GM23248 (cell line): Measurements from ENCODE around the gene RPP21. TPM values are rescaled to one million over a fixed set of nuclear protein-coding genes. Genes with fewer than 3 reads are reported as not detected.

Experiments
- DNase-seq: peaks from one replicate; pipeline ENCODE4 v3.0.0-alpha.2; 2015
- H2AFZ ChIP-seq: fragments of 200-600 bp; sonication (generic); 2 replicates; pipeline ENCODE4 v1.6.1; 2016; ENCODE audit warnings: antibody characterized with exemption
- H3F3A ChIP-seq: fragments of 200-600 bp; sonication (generic); 2 replicates; pipeline ENCODE4 v1.6.1; 2016; ENCODE audit warnings: mild to moderate bottlenecking, antibody characterized with exemption, mixed run types; ENCODE audit not compliant: insufficient read depth
- H3K27ac ChIP-seq: fragments of 200-600 bp; sonication (generic); 2 replicates; pipeline ENCODE4 v1.5.1; 2016; ENCODE audit warnings: mild to moderate bottlenecking
- H3K27me3 ChIP-seq: fragments of 200-600 bp; sonication (generic); replicated peaks from 2 replicates; pipeline ENCODE4 v1.6.1; 2016; ENCODE audit warnings: mild to moderate bottlenecking; ENCODE audit not compliant: insufficient read depth
- H3K36me3 ChIP-seq: fragments of 200-600 bp; sonication (generic); 2 replicates; pipeline ENCODE4 v1.6.1; 2016; ENCODE audit warnings: low read depth, mild to moderate bottlenecking
- H3K4me1 ChIP-seq: fragments of 200-600 bp; sonication (generic); 2 replicates; pipeline ENCODE4 v1.6.1; 2016; ENCODE audit warnings: mild to moderate bottlenecking; ENCODE audit not compliant: insufficient read depth
- H3K4me2 ChIP-seq: fragments of 200-600 bp; sonication (generic); one replicate; pipeline ENCODE4 v1.6.1; 2016; ENCODE audit warnings: mild to moderate bottlenecking; ENCODE audit not compliant: unreplicated experiment
- H3K4me3 ChIP-seq: fragments of 200-600 bp; sonication (generic); 2 replicates; pipeline ENCODE4 v1.5.1; 2016; ENCODE audit warnings: mild to moderate bottlenecking
- H3K79me2 ChIP-seq: fragments of 200-600 bp; sonication (generic); 2 replicates; pipeline ENCODE4 v1.6.1; 2016; ENCODE audit warnings: mild to moderate bottlenecking; ENCODE audit not compliant: insufficient read depth
- H3K9ac ChIP-seq: fragments of 200-600 bp; sonication (generic); 2 replicates; pipeline ENCODE4 v1.6.1; 2016; ENCODE audit warnings: mild to moderate bottlenecking
- H3K9me2 ChIP-seq: fragments of 200-600 bp; sonication (generic); 2 replicates; pipeline ENCODE4 v1.6.1; 2016; ENCODE audit warnings: mixed run types, mild to moderate bottlenecking, moderate library complexity; ENCODE audit not compliant: insufficient read depth
- H3K9me3 ChIP-seq: fragments of 200-600 bp; sonication (generic); one replicate; pipeline ENCODE4 v1.6.1; 2017; ENCODE audit warnings: low read depth
- H4K20me1 ChIP-seq: fragments of 200-600 bp; sonication (generic); 2 replicates; pipeline ENCODE4 v1.6.0; 2016; ENCODE audit not compliant: insufficient read depth
- EZH2 ChIP-seq: fragments of 200-600 bp; sonication (generic); IDR thresholded peaks from 2 replicates; pipeline ENCODE4 v1.6.1; 2018; ENCODE audit warnings: antibody characterized with exemption, mild to moderate bottlenecking; ENCODE audit not compliant: insufficient read depth, poor library complexity, severe bottlenecking
- EZH2phosphoT487 ChIP-seq: fragments of 200-600 bp; sonication (generic); IDR thresholded peaks from 2 replicates; pipeline ENCODE4 v1.6.1; 2018; ENCODE audit warnings: antibody characterized with exemption, moderate library complexity, mild to moderate bottlenecking, low read depth; ENCODE audit not compliant: insufficient read depth
- WGBS, 2 experiments: methylation state at CpG; one replicate each; pipeline ENCODE4 v1.1.6; 2015 to 2017; ENCODE audit warnings: low lambda C conversion rate in 2 of 2, low coverage in 1 of 2; ENCODE audit errors: missing lambda C conversion rate in 2 of 2; 5-methylcytosine and 5-hydroxymethylcytosine counted together
- in situ Hi-C: fragments of 300-500 bp; cut with MboI; formaldehyde crosslinking; loops from 2 replicates; pipeline ENCODE4 v1.15.0; 2020
- polyA plus RNA-seq: library from polyadenylated mRNA; unstranded; fragments of >200 nt; fragmentation: Nextera tagmentation; extraction: Ambion mirVana; gene quantifications from 2 replicates; pipeline ENCODE4 v1.2.1, GENCODE V29; 2016
- small RNA-seq: library from RNA; depleted of rRNA; stranded (forward); fragments of <200 nt; gene quantifications from one replicate; pipeline ENCODE3, GENCODE V24; 2014; ENCODE audit warnings: low read depth, low replicate concordance
- total RNA-seq: library from RNA; depleted of rRNA; stranded (reverse); fragments of >200 nt; shearing (Covaris generic); gene quantifications from 2 replicates; pipeline ENCODE4 v1.2.3, GENCODE V29; 2014; rRNA removed

Gene RPP21
- total and polyA plus RNA-seq, 2 experiments from 2014 or later, result 45.8 to 63.4 TPM

- no peak for DNase-seq
- Histone ChIP-seq H3K9ac (no peak overlapping the region), H4K20me1 (no peaks in the 10 kb centered on the region), H3F3A (no peaks in the 10 kb centered on the region), H3K36me3 (no peaks in the 10 kb centered on the region), H3K9me3 (no peaks in the 10 kb centered on the region), H3K4me3 (no peak overlapping the region), H3K79me2 (no peaks in the 10 kb centered on the region), H3K27ac (no peak overlapping the region), H2AFZ (no peak overlapping the region), H3K4me1 (no peaks in the 10 kb centered on the region), H3K27me3 (peaks cover 46% of the 10 kb centered on the region), H3K9me2 (no peaks in the 10 kb centered on the region), H3K4me2 (no peak overlapping the region)
- in situ Hi-C loops, result no loop called here
- TF ChIP-seq EZH2phosphoT487, result no peak
- WGBS, 2 experiments, result 33 to 47% methylated on average over 2 to 5 of the region's 5 CpGs
These were observed 35.5 kb downstream of the RPP21 start for GRCh38 chr6:30380464-30380863.

- no peaks in the 10 kb centered on the region for H4K20me1 ChIP-seq
- no peak overlapping the region for H3K4me2 ChIP-seq
- no peaks in the 10 kb centered on the region for H3K9me3 ChIP-seq
- no peaks in the 10 kb centered on the region for H3K9me2 ChIP-seq
- DNase-seq, result no peak
- in situ Hi-C loops, result no loop called here
- no peaks in the 10 kb centered on the region for H3K79me2 ChIP-seq
- no peaks in the 10 kb centered on the region for H3F3A ChIP-seq
- H2AFZ ChIP-seq, result no peak overlapping the region
- peaks cover 65% of the 10 kb centered on the region for H3K27me3 ChIP-seq
- 32 to 33% methylated on average over 3 of the region's 3 CpGs for WGBS, 2 experiments
- H3K4me3 ChIP-seq, result no peak overlapping the region
- H3K36me3 ChIP-seq, result no peaks in the 10 kb centered on the region
- no peak overlapping the region for H3K27ac ChIP-seq
- H3K9ac ChIP-seq, result no peak overlapping the region
- TF ChIP-seq EZH2phosphoT487, result no peak
- TF ChIP-seq EZH2, result no peak
- no peaks in the 10 kb centered on the region for H3K4me1 ChIP-seq
These were observed 41.2 kb downstream of the RPP21 start for GRCh38 chr6:30386166-30386565.

GRCh38 chr6:30391240-30391639 is 46.3 kb downstream of the RPP21 start:
- Histone ChIP-seq H4K20me1 (no peaks in the 10 kb centered on the region), H3K36me3 (no peaks in the 10 kb centered on the region), H3K27me3 (peaks cover 60% of the 10 kb centered on the region), H3F3A (no peaks in the 10 kb centered on the region), H3K9me3 (no peaks in the 10 kb centered on the region), H3K79me2 (no peaks in the 10 kb centered on the region), H3K27ac (no peak overlapping the region), H3K9ac (no peak overlapping the region), H3K4me1 (no peaks in the 10 kb centered on the region), H3K9me2 (no peaks in the 10 kb centered on the region), H2AFZ (no peak overlapping the region), H3K4me2 (no peak overlapping the region), H3K4me3 (no peak overlapping the region)
- DNase-seq, result no peak
- WGBS, 2 experiments, result 52 to 57% methylated on average over 3 of the region's 3 CpGs
- TF ChIP-seq EZH2 (no peak), EZH2phosphoT487 (no peak)
- in situ Hi-C loops, result no loop called here

GRCh38 chr6:30394139-30394538 is 49.2 kb downstream of the RPP21 start:
- Histone ChIP-seq H3K4me1 (no peaks in the 10 kb centered on the region), H3K4me2 (no peak overlapping the region), H3K27ac (no peak overlapping the region), H3K36me3 (no peaks in the 10 kb centered on the region), H4K20me1 (no peaks in the 10 kb centered on the region), H3K9me3 (no peaks in the 10 kb centered on the region), H3F3A (no peaks in the 10 kb centered on the region), H2AFZ (no peak overlapping the region), H3K4me3 (no peak overlapping the region), H3K79me2 (no peaks in the 10 kb centered on the region), H3K9ac (no peak overlapping the region), H3K27me3 (peaks cover 54% of the 10 kb centered on the region), H3K9me2 (no peaks in the 10 kb centered on the region)
- 30 to 35% methylated on average over 5 of the region's 5 CpGs for WGBS, 2 experiments
- TF ChIP-seq EZH2 (no peak), EZH2phosphoT487 (no peak)
- in situ Hi-C loops, result no loop called here
- DNase-seq, result no peak

Small RNA genes lying within 50 kb of the gene (small RNA-seq; reads per million reads assigned to genes)
- gene HLA-N, result not detected

Other genes with a start within 250 kb of the RPP21 start
- gene TRIM31, start 232.1 kb upstream of the RPP21 start, total RNA-seq, result not detected in 2 replicates
- gene TRIM31, start 232.1 kb upstream of the RPP21 start, polyA plus RNA-seq, result not detected in 2 replicates
- not detected in 2 replicates for gene TRIM40, start 209.0 kb upstream of the RPP21 start, total RNA-seq
- not detected in 2 replicates for gene TRIM40, start 209.0 kb upstream of the RPP21 start, polyA plus RNA-seq
- 0.11 TPM in 1 of 2 replicates, not detected in the other for gene TRIM10, start 183.9 kb upstream of the RPP21 start, total RNA-seq
- gene TRIM10, start 183.9 kb upstream of the RPP21 start, polyA plus RNA-seq, result not detected in 2 replicates
- gene TRIM15, start 181.6 kb upstream of the RPP21 start, total RNA-seq, result not detected in 2 replicates
- not detected in 2 replicates for gene TRIM15, start 181.6 kb upstream of the RPP21 start, polyA plus RNA-seq
- 25.0 and 30.7 TPM in 2 replicates for gene TRIM26, start 131.8 kb upstream of the RPP21 start, total RNA-seq
- 22.9 and 24.7 TPM in 2 replicates for gene TRIM26, start 131.8 kb upstream of the RPP21 start, polyA plus RNA-seq
- gene TRIM39, start 18.2 kb upstream of the RPP21 start, total RNA-seq, result 9.6 and 29.1 TPM in 2 replicates
- 9.3 and 9.7 TPM in 2 replicates for gene TRIM39, start 18.2 kb upstream of the RPP21 start, polyA plus RNA-seq
- 190 and 203 TPM in 2 replicates for gene HLA-E, start 144.4 kb downstream of the RPP21 start, total RNA-seq
- gene HLA-E, start 144.4 kb downstream of the RPP21 start, polyA plus RNA-seq, result 123 and 130 TPM in 2 replicates
- gene GNL1, start 211.3 kb downstream of the RPP21 start, total RNA-seq, result 62.3 and 64.8 TPM in 2 replicates
- 72.1 and 78.9 TPM in 2 replicates for gene GNL1, start 211.3 kb downstream of the RPP21 start, polyA plus RNA-seq
- gene PRR3, start 212.1 kb downstream of the RPP21 start, total RNA-seq, result 5.2 and 6.5 TPM in 2 replicates
- 7.1 and 7.3 TPM in 2 replicates for gene PRR3, start 212.1 kb downstream of the RPP21 start, polyA plus RNA-seq
- gene ABCF1, start 226.3 kb downstream of the RPP21 start, total RNA-seq, result 31.3 and 42.0 TPM in 2 replicates
- gene ABCF1, start 226.3 kb downstream of the RPP21 start, polyA plus RNA-seq, result 35.5 and 39.7 TPM in 2 replicates